ENCODE data around the gene RAB33A.

Gene RAB33A

DNA sequence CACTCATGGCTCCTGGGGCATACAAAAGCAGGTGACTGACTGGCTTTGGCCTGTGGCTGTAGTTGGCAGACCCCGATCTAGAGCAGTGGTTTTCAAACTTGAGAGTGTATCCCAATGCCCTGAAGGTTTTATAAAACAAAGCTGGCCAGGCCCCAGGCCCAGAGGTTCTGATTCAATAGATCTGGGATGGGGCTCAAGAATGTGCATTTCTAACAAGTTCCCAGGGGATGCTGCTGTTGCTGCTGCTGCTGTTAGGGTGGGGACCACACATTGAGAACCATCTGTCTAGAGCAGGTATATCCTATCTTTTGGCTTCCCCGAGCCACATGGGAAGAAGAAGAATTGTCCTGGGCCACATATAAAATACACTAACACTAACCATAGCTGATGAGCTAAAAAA lies 13.5 kb upstream of the RAB33A start:
- Histone ChIP-seq H3K4me1 (ENCODE audit: control insufficient read depth, insufficient read depth, low read length) (no peaks in the 10 kb centered on the region), H3K4me2 (ENCODE audit: low read length) (no peak overlapping the region), H3K36me3 (ENCODE audit: insufficient read depth, low read length) (no peaks in the 10 kb centered on the region), H3K9ac (ENCODE audit: low read depth, low read length) (no peak overlapping the region), H3K27me3 (ENCODE audit: control insufficient read depth, insufficient read depth, low read length) (no peaks in the 10 kb centered on the region), H3K9me3 (replicated peaks; ENCODE audit: low read length) (no peaks in the 10 kb centered on the region), H3K4me3 (ENCODE audit: low read length) (no peak overlapping the region)

GRCh38 chrX:130159776-130160175 lies 12.0 kb upstream of the RAB33A start:
- Histone ChIP-seq H3K4me1 (ENCODE audit: control insufficient read depth, insufficient read depth, low read length) (no peaks in the 10 kb centered on the region), H3K4me2 (ENCODE audit: low read length) (no peak overlapping the region), H3K4me3 (ENCODE audit: low read length) (no peak overlapping the region), H3K9ac (ENCODE audit: low read depth, low read length) (no peak overlapping the region), H3K27me3 (ENCODE audit: control insufficient read depth, insufficient read depth, low read length) (no peaks in the 10 kb centered on the region), H3K36me3 (ENCODE audit: insufficient read depth, low read length) (no peaks in the 10 kb centered on the region), H3K9me3 (replicated peaks; ENCODE audit: low read length) (no peaks in the 10 kb centered on the region)

GRCh38 chrX:130162094-130162735 lies 9.5 kb upstream of the RAB33A start:
- Histone ChIP-seq H3K4me3 (ENCODE audit: low read length) (no peak overlapping the region), H3K4me2 (ENCODE audit: low read length) (no peak overlapping the region), H3K4me1 (ENCODE audit: control insufficient read depth, insufficient read depth, low read length) (no peaks in the 10 kb centered on the region), H3K27me3 (ENCODE audit: control insufficient read depth, insufficient read depth, low read length) (no peaks in the 10 kb centered on the region), H3K9me3 (replicated peaks; ENCODE audit: low read length) (no peaks in the 10 kb centered on the region), H3K9ac (ENCODE audit: low read depth, low read length) (no peak overlapping the region), H3K36me3 (ENCODE audit: insufficient read depth, low read length) (no peaks in the 10 kb centered on the region)

DNA sequence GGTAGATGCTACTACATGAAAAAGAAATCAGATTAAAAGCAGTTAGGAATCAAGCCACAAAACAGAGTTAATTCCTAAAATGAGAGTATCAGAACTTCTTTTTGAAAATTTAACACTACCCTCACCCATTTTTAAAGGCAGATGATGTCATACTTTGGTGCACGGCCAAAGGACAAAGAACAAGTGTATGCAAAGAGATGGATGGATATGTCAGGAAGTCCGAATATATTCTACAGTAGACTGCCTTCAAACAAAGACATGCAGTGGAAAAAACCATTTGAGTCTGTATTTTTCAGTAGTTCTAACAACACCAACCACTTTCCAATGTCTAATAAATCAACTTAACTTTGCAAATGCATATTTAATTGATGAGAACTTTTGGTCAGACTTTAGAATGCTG lies 8.4 kb upstream of the RAB33A start:
- Histone ChIP-seq H3K4me3 (ENCODE audit: low read length) (no peak overlapping the region), H3K27me3 (ENCODE audit: control insufficient read depth, insufficient read depth, low read length) (no peaks in the 10 kb centered on the region), H3K9ac (ENCODE audit: low read depth, low read length) (no peak overlapping the region), H3K4me2 (ENCODE audit: low read length) (no peak overlapping the region), H3K9me3 (replicated peaks; ENCODE audit: low read length) (no peaks in the 10 kb centered on the region), H3K36me3 (ENCODE audit: insufficient read depth, low read length) (no peaks in the 10 kb centered on the region), H3K4me1 (ENCODE audit: control insufficient read depth, insufficient read depth, low read length) (no peaks in the 10 kb centered on the region)

GRCh38 chrX:130165181-130165702 lies 6.5 kb upstream of the RAB33A start:
- Histone ChIP-seq H3K9me3 (replicated peaks; ENCODE audit: low read length) (no peaks in the 10 kb centered on the region), H3K4me2 (ENCODE audit: low read length) (peak overlapping the region; percentile 82), H3K36me3 (ENCODE audit: insufficient read depth, low read length) (no peaks in the 10 kb centered on the region), H3K4me3 (ENCODE audit: low read length) (peak overlapping the region; percentile 80), H3K27me3 (ENCODE audit: control insufficient read depth, insufficient read depth, low read length) (no peaks in the 10 kb centered on the region), H3K9ac (ENCODE audit: low read depth, low read length) (peak overlapping the region; percentile 84), H3K4me1 (ENCODE audit: control insufficient read depth, insufficient read depth, low read length) (no peaks in the 10 kb centered on the region)

DNA sequence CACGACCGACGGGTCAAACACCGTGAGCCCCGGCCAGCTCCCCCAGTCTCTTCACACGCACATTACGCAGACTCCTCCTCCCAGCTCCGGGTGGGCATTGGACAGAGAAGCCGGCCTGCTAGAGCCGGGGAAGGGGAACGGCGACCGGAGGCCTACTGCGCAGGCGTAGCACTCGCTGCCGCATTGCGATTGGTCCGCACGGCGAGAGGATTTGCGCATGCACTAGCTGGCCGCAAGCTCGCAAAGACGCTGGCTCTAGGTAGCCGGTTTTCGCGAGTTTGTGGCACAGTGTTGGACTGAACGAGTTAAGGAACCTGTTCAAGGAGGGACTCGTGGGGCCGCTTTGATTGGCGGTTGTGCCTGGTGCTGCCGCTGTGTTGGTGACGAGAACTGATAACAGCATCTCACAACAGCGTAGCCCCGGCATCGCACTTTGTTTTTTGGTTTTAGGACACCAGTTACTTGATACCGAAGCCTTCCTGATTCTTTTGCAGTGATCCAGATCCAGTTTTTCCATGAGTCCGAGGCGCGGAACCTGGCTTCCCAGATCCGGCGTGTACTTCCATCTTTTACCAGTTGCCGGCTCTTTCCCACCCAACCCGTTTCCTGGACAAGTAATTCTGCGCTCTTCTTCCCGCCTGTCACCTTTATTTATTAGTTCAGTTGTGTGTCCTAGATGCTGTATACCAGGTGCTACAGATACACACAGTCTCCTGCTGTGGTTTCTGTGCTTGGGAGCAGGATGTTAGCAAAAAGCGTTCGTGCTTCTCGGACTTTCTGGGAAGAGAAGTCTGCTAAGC lies 5.9 kb upstream of the RAB33A start, which contains the start of gene AIFM1:
TSS of gene AIFM1 (minus strand) at position 139 of the 800 bp plus-strand sequence. CDS start 185 bp downstream, outside the sequence.
- no peaks in the 10 kb centered on the region for H3K9me3 ChIP-seq (replicated peaks; ENCODE audit: low read length)
- no peaks in the 10 kb centered on the region for H3K27me3 ChIP-seq (ENCODE audit: control insufficient read depth, insufficient read depth, low read length)
- peak within 1 kb of the TSS; percentile 84 for H3K9ac ChIP-seq (ENCODE audit: low read depth, low read length)
- H3K4me3 ChIP-seq (ENCODE audit: low read length), result peak within 1 kb of the TSS; percentile 80
- no peaks in the 10 kb centered on the region for H3K4me1 ChIP-seq (ENCODE audit: control insufficient read depth, insufficient read depth, low read length)
- H3K4me2 ChIP-seq (ENCODE audit: low read length), result peak within 1 kb of the TSS; percentile 82
- no peaks in the 10 kb centered on the region for H3K36me3 ChIP-seq (ENCODE audit: insufficient read depth, low read length)

DNA sequence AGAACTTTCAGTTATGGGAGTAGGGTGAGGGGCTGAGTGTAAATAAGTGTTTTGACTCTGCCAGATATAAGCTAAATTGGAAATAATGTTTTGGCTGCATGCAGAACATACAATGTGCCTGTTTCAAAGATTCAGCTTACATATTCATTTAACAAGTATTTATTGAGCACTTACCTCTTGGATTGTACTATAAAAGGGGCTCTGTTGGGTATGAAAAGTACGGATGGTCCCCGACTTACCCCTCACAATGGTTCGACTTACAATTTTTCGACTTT lies 5.3 kb upstream of the RAB33A start:
- Histone ChIP-seq H3K27me3 (ENCODE audit: control insufficient read depth, insufficient read depth, low read length) (no peaks in the 10 kb centered on the region), H3K9me3 (replicated peaks; ENCODE audit: low read length) (no peaks in the 10 kb centered on the region), H3K36me3 (ENCODE audit: insufficient read depth, low read length) (no peaks in the 10 kb centered on the region), H3K4me3 (ENCODE audit: low read length) (peak overlapping the region; percentile 80), H3K4me2 (ENCODE audit: low read length) (peak overlapping the region; percentile 82), H3K4me1 (ENCODE audit: control insufficient read depth, insufficient read depth, low read length) (no peaks in the 10 kb centered on the region), H3K9ac (ENCODE audit: low read depth, low read length) (peak overlapping the region; percentile 84)

- H3K4me1 ChIP-seq (ENCODE audit: control insufficient read depth, insufficient read depth, low read length), result no peaks in the 10 kb centered on the region
- H3K36me3 ChIP-seq (ENCODE audit: insufficient read depth, low read length), result no peaks in the 10 kb centered on the region
- H3K9ac ChIP-seq (ENCODE audit: low read depth, low read length), result no peak overlapping the region
- peak overlapping the region; percentile 80 for H3K4me3 ChIP-seq (ENCODE audit: low read length)
- H3K27me3 ChIP-seq (ENCODE audit: control insufficient read depth, insufficient read depth, low read length), result no peaks in the 10 kb centered on the region
- no peaks in the 10 kb centered on the region for H3K9me3 ChIP-seq (replicated peaks; ENCODE audit: low read length)
- peak overlapping the region; percentile 82 for H3K4me2 ChIP-seq (ENCODE audit: low read length)
Measured at GRCh38 chrX:130167040-130167439, 4.7 kb upstream of the RAB33A start.

GRCh38 chrX:130170752-130171445 lies 863 bp upstream of the RAB33A start:
- H3K4me1 ChIP-seq (ENCODE audit: control insufficient read depth, insufficient read depth, low read length), result peaks cover 12% of the 10 kb centered on the region
- H3K4me3 ChIP-seq (ENCODE audit: low read length), result peak overlapping the region; percentile 69
- no peaks in the 10 kb centered on the region for H3K27me3 ChIP-seq (ENCODE audit: control insufficient read depth, insufficient read depth, low read length)
- H3K9ac ChIP-seq (ENCODE audit: low read depth, low read length), result no peak overlapping the region
- H3K36me3 ChIP-seq (ENCODE audit: insufficient read depth, low read length), result no peaks in the 10 kb centered on the region
- no peaks in the 10 kb centered on the region for H3K9me3 ChIP-seq (replicated peaks; ENCODE audit: low read length)
- peak overlapping the region; percentile 90 for H3K4me2 ChIP-seq (ENCODE audit: low read length)

DNA sequence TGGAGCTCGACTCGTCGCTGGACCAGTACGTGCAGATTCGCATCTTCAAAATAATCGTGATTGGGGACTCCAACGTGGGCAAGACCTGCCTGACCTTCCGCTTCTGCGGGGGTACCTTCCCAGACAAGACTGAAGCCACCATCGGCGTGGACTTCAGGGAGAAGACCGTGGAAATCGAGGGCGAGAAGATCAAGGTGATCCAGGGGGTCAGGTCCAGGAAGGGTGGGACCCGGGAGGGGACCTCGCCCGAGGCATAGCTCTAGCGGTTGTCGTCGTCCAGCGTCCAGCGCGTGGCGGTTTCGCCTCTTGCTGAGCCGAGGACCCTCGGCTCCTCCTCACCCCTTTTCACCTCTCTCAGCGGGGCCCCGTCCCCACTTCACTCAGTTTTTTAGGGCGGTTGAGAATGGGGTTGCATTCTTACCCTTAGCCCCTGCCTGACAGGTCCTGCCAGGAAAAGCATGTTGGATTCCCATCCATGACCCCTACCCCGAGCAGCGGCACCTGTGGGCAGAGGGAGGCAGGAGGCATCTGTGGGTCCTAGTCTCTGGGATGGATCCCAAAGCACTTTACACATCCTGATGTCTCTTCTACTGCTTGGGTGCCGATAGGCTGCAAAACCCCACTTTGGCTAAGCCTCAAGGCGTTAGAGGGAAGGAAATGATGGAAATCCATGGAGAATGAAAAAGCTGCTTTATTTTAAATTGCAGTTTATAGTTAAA lies 524 bp downstream of the RAB33A start:
- Histone ChIP-seq H3K4me2 (ENCODE audit: low read length) (peak overlapping the region; percentile 90), H3K36me3 (ENCODE audit: insufficient read depth, low read length) (no peaks in the 10 kb centered on the region), H3K9ac (ENCODE audit: low read depth, low read length) (no peak overlapping the region), H3K27me3 (ENCODE audit: control insufficient read depth, insufficient read depth, low read length) (no peaks in the 10 kb centered on the region), H3K4me3 (ENCODE audit: low read length) (peak overlapping the region; percentile 69), H3K4me1 (ENCODE audit: control insufficient read depth, insufficient read depth, low read length) (peaks cover 12% of the 10 kb centered on the region), H3K9me3 (replicated peaks; ENCODE audit: low read length) (no peaks in the 10 kb centered on the region)
